ENCODE data around the gene SLC35E4. TPM values are rescaled to one million over a fixed set of nuclear protein-coding genes. Genes with fewer than 3 reads are reported as not detected.

Gene SLC35E4
- polyA plus RNA-seq, 2 donors = 1.7 to 3.1 TPM

DNA sequence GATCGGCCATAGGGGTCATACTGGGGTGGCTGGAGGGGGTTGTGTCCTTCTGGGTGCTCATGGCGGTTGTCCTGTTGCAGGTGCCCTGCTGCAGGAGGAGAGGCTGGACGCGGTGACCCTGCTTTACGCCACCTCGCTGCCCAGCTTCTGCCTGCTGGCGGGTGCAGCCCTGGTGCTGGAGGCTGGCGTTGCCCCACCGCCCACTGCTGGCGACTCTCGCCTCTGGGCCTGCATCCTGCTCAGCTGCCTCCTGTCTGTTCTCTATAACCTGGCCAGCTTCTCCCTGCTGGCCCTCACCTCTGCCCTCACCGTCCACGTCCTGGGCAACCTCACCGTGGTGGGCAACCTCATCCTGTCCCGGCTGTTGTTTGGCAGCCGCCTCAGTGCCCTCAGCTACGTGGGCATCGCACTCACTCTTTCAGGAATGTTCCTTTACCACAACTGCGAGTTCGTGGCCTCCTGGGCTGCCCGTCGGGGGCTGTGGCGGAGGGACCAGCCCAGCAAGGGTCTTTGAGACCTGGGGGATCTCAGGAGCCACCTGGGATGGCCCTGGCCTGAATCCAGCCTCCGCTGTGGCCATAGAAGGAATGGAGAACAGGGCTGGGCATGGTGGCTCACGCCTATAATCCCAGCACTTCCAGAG lies 11.1 kb downstream of the SLC35E4 start:
- WGBS, 2 donors = 93 to 94% methylated on average over 25 of the region's 25 CpGs
- no peak overlapping the region for H3K27ac ChIP-seq (ENCODE audit: low read depth in 2 of 2, low read length in 1 of 2)
- peaks cover 0 to 6% of the 10 kb centered on the region in 2 donors for H3K4me1 ChIP-seq (ENCODE audit: control insufficient read depth in 2 of 2, insufficient read depth in 2 of 2, low read length in 1 of 2)
- H3K4me3 ChIP-seq (ENCODE audit: low read depth in 1 of 2, low read length in 2 of 2) = no peak overlapping the region
- H3K9me3 ChIP-seq (ENCODE audit: control insufficient read depth in 2 of 2, insufficient read depth in 1 of 2, low read depth in 1 of 2, low read length in 1 of 2) = no peaks in the 10 kb centered on the region
- H3K36me3 ChIP-seq (ENCODE audit: control insufficient read depth in 2 of 2, insufficient read depth in 2 of 2, low read length in 1 of 2) = peaks cover 0 to 3% of the 10 kb centered on the region in 2 donors
- H3K27me3 ChIP-seq (ENCODE audit: control insufficient read depth in 1 of 2, insufficient read depth in 2 of 2, low read length in 2 of 2) = no peaks in the 10 kb centered on the region

DNA sequence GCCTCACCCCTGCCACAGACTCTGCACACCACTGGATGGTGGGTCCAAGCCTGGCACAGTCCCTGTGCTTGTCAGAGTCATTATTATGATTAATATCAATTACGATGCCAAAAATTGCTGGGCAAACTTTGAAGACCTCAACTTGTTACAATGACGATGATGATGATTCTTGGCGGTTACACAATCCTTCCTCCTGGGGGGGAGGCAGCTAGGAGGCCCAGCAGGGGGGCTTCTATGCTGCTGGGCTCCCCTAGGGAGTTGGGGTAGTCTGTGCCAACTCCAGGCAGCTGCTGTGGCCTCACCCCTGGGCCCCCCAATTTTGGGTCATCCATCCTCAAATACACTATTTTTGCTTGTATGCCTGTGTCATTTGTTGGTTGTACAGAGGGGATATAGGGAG lies 12.0 kb downstream of the SLC35E4 start:
- Histone ChIP-seq H3K27me3 (ENCODE audit: control insufficient read depth in 1 of 2, insufficient read depth in 2 of 2, low read length in 2 of 2) (no peaks in the 10 kb centered on the region), H3K27ac (ENCODE audit: low read depth in 2 of 2, low read length in 1 of 2) (no peak overlapping the region), H3K36me3 (ENCODE audit: control insufficient read depth in 2 of 2, insufficient read depth in 2 of 2, low read length in 1 of 2) (peaks cover 0 to 3% of the 10 kb centered on the region in 2 donors), H3K4me1 (ENCODE audit: control insufficient read depth in 2 of 2, insufficient read depth in 2 of 2, low read length in 1 of 2) (peaks cover 0 to 6% of the 10 kb centered on the region in 2 donors), H3K4me3 (ENCODE audit: low read depth in 1 of 2, low read length in 2 of 2) (no peak overlapping the region), H3K9me3 (ENCODE audit: control insufficient read depth in 2 of 2, insufficient read depth in 1 of 2, low read depth in 1 of 2, low read length in 1 of 2) (no peaks in the 10 kb centered on the region)
- WGBS, 2 donors = 81% methylated on average over 3 of the region's 3 CpGs

DNA sequence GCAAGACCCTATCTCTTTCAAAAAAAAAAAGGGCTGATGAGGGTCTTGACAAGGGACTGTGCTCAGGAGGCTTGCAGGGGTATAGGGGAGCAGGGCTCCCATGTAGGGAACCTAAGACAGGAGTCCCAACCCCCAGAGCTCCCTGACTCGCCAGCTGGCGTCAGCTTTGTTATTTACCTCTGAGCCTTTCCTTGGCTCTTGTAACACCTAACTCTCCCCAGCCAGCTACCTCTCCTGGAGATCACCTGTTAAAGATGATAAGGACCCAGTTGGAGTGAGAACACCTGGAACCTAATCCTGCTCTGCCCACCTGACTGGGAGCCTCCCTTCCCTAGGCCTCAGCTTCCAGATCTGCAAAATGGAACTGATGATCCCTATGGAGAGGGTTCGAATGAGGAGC lies 13.2 kb downstream of the SLC35E4 start:
- Histone ChIP-seq H3K36me3 (ENCODE audit: control insufficient read depth in 2 of 2, insufficient read depth in 2 of 2, low read length in 1 of 2) (peaks cover 0 to 3% of the 10 kb centered on the region in 2 donors), H3K9me3 (ENCODE audit: control insufficient read depth in 2 of 2, insufficient read depth in 1 of 2, low read depth in 1 of 2, low read length in 1 of 2) (no peaks in the 10 kb centered on the region), H3K4me1 (ENCODE audit: control insufficient read depth in 2 of 2, insufficient read depth in 2 of 2, low read length in 1 of 2) (peaks cover 0 to 4% of the 10 kb centered on the region in 2 donors), H3K27ac (ENCODE audit: low read depth in 2 of 2, low read length in 1 of 2) (peak overlapping the region; percentile 45 to 67), H3K4me3 (ENCODE audit: low read depth in 1 of 2, low read length in 2 of 2) (no peak overlapping the region), H3K27me3 (ENCODE audit: control insufficient read depth in 1 of 2, insufficient read depth in 2 of 2, low read length in 2 of 2) (no peaks in the 10 kb centered on the region)
- 67 to 85% methylated on average over 3 of the region's 3 CpGs for WGBS, 2 donors

DNA sequence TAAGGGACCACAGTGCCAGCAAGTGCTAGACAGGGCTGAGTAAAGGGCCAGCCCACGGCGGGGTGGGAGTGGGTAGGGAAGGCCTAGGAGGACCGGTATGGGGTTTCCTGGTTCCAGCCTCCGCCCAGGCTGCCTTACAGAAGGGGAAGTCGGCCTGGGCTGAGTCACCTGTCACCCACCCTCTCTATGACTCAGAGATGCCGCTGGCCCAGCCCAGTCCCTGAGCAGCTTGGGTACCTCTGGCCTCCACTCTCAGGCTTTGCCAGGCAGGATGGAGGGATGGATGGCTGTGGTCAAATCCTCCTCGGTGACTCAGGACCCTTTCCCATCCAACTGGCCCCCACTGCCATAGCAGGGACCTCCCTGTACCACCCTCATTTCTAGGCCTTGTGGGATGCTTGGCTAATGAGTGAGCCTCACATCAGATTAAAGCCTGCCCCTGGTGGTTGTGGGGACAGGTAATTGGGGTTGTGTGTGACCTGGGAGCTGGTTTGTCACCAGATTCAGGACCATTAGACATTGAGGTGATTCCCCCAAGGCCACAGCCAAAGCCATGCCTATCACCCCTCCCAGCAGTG lies 13.9 kb downstream of the SLC35E4 start:
- peaks cover 0 to 4% of the 10 kb centered on the region in 2 donors for H3K4me1 ChIP-seq (ENCODE audit: control insufficient read depth in 2 of 2, insufficient read depth in 2 of 2, low read length in 1 of 2)
- no peaks in the 10 kb centered on the region for H3K9me3 ChIP-seq (ENCODE audit: control insufficient read depth in 2 of 2, insufficient read depth in 1 of 2, low read depth in 1 of 2, low read length in 1 of 2)
- WGBS, 2 donors = 19 to 26% methylated on average over 5 to 7 of the region's 7 CpGs
- no peaks in the 10 kb centered on the region for H3K27me3 ChIP-seq (ENCODE audit: control insufficient read depth in 1 of 2, insufficient read depth in 2 of 2, low read length in 2 of 2)
- no peak overlapping the region for H3K4me3 ChIP-seq (ENCODE audit: low read depth in 1 of 2, low read length in 2 of 2)
- peaks cover 0 to 3% of the 10 kb centered on the region in 2 donors for H3K36me3 ChIP-seq (ENCODE audit: control insufficient read depth in 2 of 2, insufficient read depth in 2 of 2, low read length in 1 of 2)
- peak overlapping the region; percentile 45 to 67 for H3K27ac ChIP-seq (ENCODE audit: low read depth in 2 of 2, low read length in 1 of 2)

DNA sequence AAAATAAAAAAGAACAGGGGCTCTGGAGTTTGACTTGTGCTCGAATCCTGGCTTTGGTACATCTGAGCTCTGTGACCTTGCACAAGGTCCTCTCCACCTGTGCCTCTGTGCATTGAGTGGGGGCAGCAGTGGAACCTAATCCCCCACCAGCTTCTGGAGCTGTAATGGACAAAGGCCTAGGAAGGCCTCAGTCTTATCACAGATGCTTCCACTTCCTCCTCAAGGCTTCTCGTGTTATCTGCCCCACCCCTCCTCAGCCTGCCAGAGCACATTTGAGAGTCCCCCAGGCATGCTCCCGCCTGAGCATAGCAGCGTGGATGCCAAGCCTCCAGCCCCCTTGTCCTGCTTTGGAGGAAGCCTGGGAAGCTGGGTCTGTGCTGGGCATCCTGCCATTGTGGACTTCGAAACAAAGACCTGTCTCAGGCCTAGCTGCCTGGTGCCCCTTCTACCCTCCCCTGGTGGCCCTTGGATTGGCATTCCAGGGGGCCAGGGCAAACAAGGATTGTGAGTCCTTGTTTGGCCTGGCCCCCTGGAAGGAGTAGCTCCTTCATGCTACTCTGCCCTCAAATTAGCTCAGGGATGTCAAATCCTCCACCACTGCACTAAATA lies 15.0 kb downstream of the SLC35E4 start:
- Histone ChIP-seq H3K4me3 (ENCODE audit: low read depth in 1 of 2, low read length in 2 of 2) (no peak overlapping the region), H3K36me3 (ENCODE audit: control insufficient read depth in 2 of 2, insufficient read depth in 2 of 2, low read length in 1 of 2) (peaks cover 0 to 3% of the 10 kb centered on the region in 2 donors), H3K27ac (ENCODE audit: low read depth in 2 of 2, low read length in 1 of 2) (no peak overlapping the region), H3K9me3 (ENCODE audit: control insufficient read depth in 2 of 2, insufficient read depth in 1 of 2, low read depth in 1 of 2, low read length in 1 of 2) (no peaks in the 10 kb centered on the region), H3K4me1 (ENCODE audit: control insufficient read depth in 2 of 2, insufficient read depth in 2 of 2, low read length in 1 of 2) (peaks cover 0 to 4% of the 10 kb centered on the region in 2 donors), H3K27me3 (ENCODE audit: control insufficient read depth in 1 of 2, insufficient read depth in 2 of 2, low read length in 2 of 2) (no peaks in the 10 kb centered on the region)
- 59 to 67% methylated on average over 5 of the region's 5 CpGs for WGBS, 2 donors

DNA sequence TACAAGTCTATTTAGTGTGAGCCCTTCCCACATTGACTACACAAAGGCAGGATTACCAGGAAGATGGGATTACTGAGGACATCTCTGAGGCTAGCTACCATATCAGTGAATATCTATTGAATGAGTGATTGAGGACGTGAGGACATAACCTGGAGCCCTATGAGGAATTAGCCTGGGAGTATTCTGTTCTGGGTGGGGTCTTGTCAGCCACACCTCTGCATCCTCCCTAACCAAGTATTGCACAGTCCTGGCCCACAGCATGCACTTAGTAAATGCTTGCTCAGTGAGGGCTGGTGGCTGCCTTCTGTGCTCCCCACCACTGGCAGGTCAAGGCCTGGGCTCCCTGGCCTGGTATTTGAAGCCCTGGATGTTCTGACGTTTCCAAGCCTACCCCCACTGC lies 17.3 kb downstream of the SLC35E4 start:
- no peaks in the 10 kb centered on the region for H3K9me3 ChIP-seq (ENCODE audit: control insufficient read depth in 2 of 2, insufficient read depth in 1 of 2, low read depth in 1 of 2, low read length in 1 of 2)
- no peak overlapping the region for H3K27ac ChIP-seq (ENCODE audit: low read depth in 2 of 2, low read length in 1 of 2)
- H3K36me3 ChIP-seq (ENCODE audit: control insufficient read depth in 2 of 2, insufficient read depth in 2 of 2, low read length in 1 of 2) = no peaks in the 10 kb centered on the region
- peaks cover 0 to 4% of the 10 kb centered on the region in 2 donors for H3K4me1 ChIP-seq (ENCODE audit: control insufficient read depth in 2 of 2, insufficient read depth in 2 of 2, low read length in 1 of 2)
- no peak overlapping the region for H3K4me3 ChIP-seq (ENCODE audit: low read depth in 1 of 2, low read length in 2 of 2)
- H3K27me3 ChIP-seq (ENCODE audit: control insufficient read depth in 1 of 2, insufficient read depth in 2 of 2, low read length in 2 of 2) = no peaks in the 10 kb centered on the region
- 77 to 83% methylated on average over 2 of the region's 2 CpGs for WGBS, 2 donors

DNA sequence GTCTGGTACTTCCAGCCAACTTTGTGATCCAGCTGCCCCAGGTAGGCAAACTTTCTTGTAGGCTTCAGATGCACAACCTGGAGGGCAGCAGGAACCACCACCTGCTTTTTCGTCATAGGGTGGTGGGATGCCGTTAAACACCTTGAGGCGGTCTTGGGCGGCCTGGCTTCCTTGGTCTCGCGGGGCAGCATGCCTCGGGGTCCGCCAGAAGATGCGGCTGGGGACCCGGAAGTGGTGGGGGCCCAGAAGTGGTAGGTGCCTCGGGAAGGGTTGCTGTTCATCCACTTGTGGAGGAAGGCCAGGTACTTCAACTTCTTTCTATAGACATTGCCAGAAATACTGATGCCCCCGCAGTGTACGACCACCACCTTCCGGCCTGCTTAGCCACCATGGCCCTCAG lies 18.8 kb downstream of the SLC35E4 start:
- H3K27ac ChIP-seq (ENCODE audit: low read depth in 2 of 2, low read length in 1 of 2) = no peak overlapping the region
- H3K4me3 ChIP-seq (ENCODE audit: low read depth in 1 of 2, low read length in 2 of 2) = no peak overlapping the region
- WGBS, 2 donors = 97 to 98% methylated on average over 14 of the region's 14 CpGs
- H3K4me1 ChIP-seq (ENCODE audit: control insufficient read depth in 2 of 2, insufficient read depth in 2 of 2, low read length in 1 of 2) = peaks cover 0 to 4% of the 10 kb centered on the region in 2 donors
- no peaks in the 10 kb centered on the region for H3K9me3 ChIP-seq (ENCODE audit: control insufficient read depth in 2 of 2, insufficient read depth in 1 of 2, low read depth in 1 of 2, low read length in 1 of 2)
- no peaks in the 10 kb centered on the region for H3K36me3 ChIP-seq (ENCODE audit: control insufficient read depth in 2 of 2, insufficient read depth in 2 of 2, low read length in 1 of 2)
- no peaks in the 10 kb centered on the region for H3K27me3 ChIP-seq (ENCODE audit: control insufficient read depth in 1 of 2, insufficient read depth in 2 of 2, low read length in 2 of 2)

DNA sequence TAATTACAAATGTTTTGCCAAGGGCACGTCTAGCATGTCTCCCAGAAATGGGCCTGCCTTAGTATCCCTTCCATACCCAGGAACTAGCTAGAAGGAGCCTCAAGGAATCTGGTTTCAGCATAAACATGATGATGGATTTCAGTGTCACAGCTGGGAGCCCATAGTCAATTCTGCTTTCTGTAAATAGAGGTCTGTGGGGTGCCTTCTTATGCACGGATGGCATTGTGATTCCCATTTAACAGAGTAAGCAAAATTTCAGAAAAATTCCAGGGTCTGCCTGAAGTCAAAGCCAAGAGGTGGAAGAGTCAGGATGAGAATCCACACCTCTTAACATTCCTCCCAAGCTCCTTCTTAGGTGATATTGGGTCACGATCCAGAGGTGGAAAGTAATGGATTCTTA lies 20.0 kb downstream of the SLC35E4 start:
- Histone ChIP-seq H3K36me3 (ENCODE audit: control insufficient read depth in 2 of 2, insufficient read depth in 2 of 2, low read length in 1 of 2) (no peaks in the 10 kb centered on the region), H3K27ac (ENCODE audit: low read depth in 2 of 2, low read length in 1 of 2) (no peak overlapping the region), H3K4me1 (ENCODE audit: control insufficient read depth in 2 of 2, insufficient read depth in 2 of 2, low read length in 1 of 2) (no peaks in the 10 kb centered on the region), H3K9me3 (ENCODE audit: control insufficient read depth in 2 of 2, insufficient read depth in 1 of 2, low read depth in 1 of 2, low read length in 1 of 2) (no peaks in the 10 kb centered on the region), H3K4me3 (ENCODE audit: low read depth in 1 of 2, low read length in 2 of 2) (no peak overlapping the region), H3K27me3 (ENCODE audit: control insufficient read depth in 1 of 2, insufficient read depth in 2 of 2, low read length in 2 of 2) (no peaks in the 10 kb centered on the region)
- whole genome bisulfite sequencing, 2 donors = 76 to 83% methylated on average over 3 of the region's 3 CpGs

DNA sequence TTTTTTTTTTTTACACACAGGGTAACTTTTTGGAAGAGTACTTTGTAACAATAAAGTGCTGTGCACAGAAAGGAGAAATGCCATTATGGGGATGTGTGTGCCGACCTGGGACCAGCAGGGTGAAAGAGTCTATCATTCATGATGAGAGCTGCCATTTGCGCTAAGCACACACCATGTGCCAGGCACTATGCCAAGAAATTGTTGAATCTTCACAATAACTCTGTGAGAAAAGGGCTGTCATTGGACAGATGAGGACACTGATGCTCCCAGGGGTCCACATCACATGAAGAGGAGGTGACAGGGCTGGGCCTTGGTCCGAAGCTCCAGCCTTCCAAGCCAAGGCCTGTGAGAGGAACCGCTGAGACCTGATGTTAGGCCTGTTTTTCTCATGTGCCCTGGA lies 26.5 kb downstream of the SLC35E4 start:
- Histone ChIP-seq H3K4me3 (ENCODE audit: low read depth in 1 of 2, low read length in 2 of 2) (no peak overlapping the region), H3K36me3 (ENCODE audit: control insufficient read depth in 2 of 2, insufficient read depth in 2 of 2, low read length in 1 of 2) (peaks cover 4 to 6% of the 10 kb centered on the region in 2 donors), H3K27ac (ENCODE audit: low read depth in 2 of 2, low read length in 1 of 2) (no peak overlapping the region), H3K27me3 (ENCODE audit: control insufficient read depth in 1 of 2, insufficient read depth in 2 of 2, low read length in 2 of 2) (no peaks in the 10 kb centered on the region), H3K9me3 (ENCODE audit: control insufficient read depth in 2 of 2, insufficient read depth in 1 of 2, low read depth in 1 of 2, low read length in 1 of 2) (no peaks in the 10 kb centered on the region), H3K4me1 (ENCODE audit: control insufficient read depth in 2 of 2, insufficient read depth in 2 of 2, low read length in 1 of 2) (no peaks in the 10 kb centered on the region)
- WGBS, 2 donors = 89 to 91% methylated on average over 4 of the region's 4 CpGs

All from esophagus (tissue), 2 donors.